Esophagus squamous epithelium (tissue), 5 donors: ENCODE data around the gene PPARG. TPM values are rescaled to one million over a fixed set of nuclear protein-coding genes. Genes with fewer than 3 reads are reported as not detected.

Experiments used
- DNase-seq: peaks from one replicate; lab custom pipeline; 2025; lab: John Stamatoyannopoulos, UW
- H3K27ac ChIP-seq, 4 donors: fragments of 200-600 bp; sonication (generic); one replicate each; pipeline ENCODE4 v1.5.1; 2016 to 2019; ENCODE audit warnings: mild to moderate bottlenecking in 1 of 4
- H3K27me3 ChIP-seq, 4 donors: fragments of 200-600 bp; sonication (generic); 1 replicate in 3 of 4; 2 replicates in 1 of 4; pipeline versions ENCODE4 v1.5.1 to v1.6.0; 2017 to 2021; ENCODE audit warnings: antibody characterized with exemption in 1 of 4
- H3K36me3 ChIP-seq, 3 donors: fragments of 200-600 bp; sonication (generic); one replicate each; pipeline ENCODE4 v1.5.1; 2016 to 2019
- H3K4me1 ChIP-seq, 3 donors: fragments of 200-600 bp; sonication (generic); one replicate each; pipeline ENCODE4 v1.5.1; 2017 to 2019
- H3K4me3 ChIP-seq, 4 donors: fragments of 200-600 bp; sonication (generic); 1 replicate in 3 of 4; 2 replicates in 1 of 4; pipeline ENCODE4 v1.5.1; 2016 to 2019; ENCODE audit warnings: mild to moderate bottlenecking in 2 of 4, moderate library complexity in 1 of 4
- H3K9me3 ChIP-seq, 3 donors: fragments of 200-600 bp; sonication (generic); one replicate each; pipeline ENCODE4 v1.5.1; 2016 to 2019
- POLR2A ChIP-seq, 4 donors: fragments of 450-650 bp; IDR thresholded peaks; one replicate each; pipeline ENCODE4 v1.6.1; 2017; ENCODE audit warnings: antibody characterized with exemption in 4 of 4, mild to moderate bottlenecking in 4 of 4, moderate library complexity in 3 of 4
- WGBS, 2 donors: methylation state at CpG; one replicate each; pipeline ENCODE4 v1.1.5; 2018; 5-methylcytosine and 5-hydroxymethylcytosine counted together
- intact Hi-C: fragments of 100-400 bp; cut with DNase I; formaldehyde crosslinking; loops from one replicate; pipeline ENCODE4 v1.15.0; 2022
- total RNA-seq, 4 donors: library from RNA; depleted of rRNA; stranded (reverse); fragments of >200 nt; gene quantifications; one replicate each; pipeline ENCODE4 v1.1.0, GENCODE V29; 2016
- TF ChIP-seq, protein P1 (sequence below), 6 experiments: fragments of 450-650 bp in 4 of 6; fragments of 200-600 bp in 2 of 6; sonication (generic) in 2 of 6; IDR thresholded peaks; one replicate each; pipeline ENCODE4 v1.5.1; 2016 to 2019; ENCODE audit warnings: antibody characterized with exemption in 6 of 6, mild to moderate bottlenecking in 4 of 6, moderate library complexity in 4 of 6
- donor health status: DM: yes; HTN: yes; CAD: no.

Gene PPARG
- total RNA-seq, 4 donors from 2014 or later = 6.3 to 13.8 (median 11.4) TPM

DNA sequence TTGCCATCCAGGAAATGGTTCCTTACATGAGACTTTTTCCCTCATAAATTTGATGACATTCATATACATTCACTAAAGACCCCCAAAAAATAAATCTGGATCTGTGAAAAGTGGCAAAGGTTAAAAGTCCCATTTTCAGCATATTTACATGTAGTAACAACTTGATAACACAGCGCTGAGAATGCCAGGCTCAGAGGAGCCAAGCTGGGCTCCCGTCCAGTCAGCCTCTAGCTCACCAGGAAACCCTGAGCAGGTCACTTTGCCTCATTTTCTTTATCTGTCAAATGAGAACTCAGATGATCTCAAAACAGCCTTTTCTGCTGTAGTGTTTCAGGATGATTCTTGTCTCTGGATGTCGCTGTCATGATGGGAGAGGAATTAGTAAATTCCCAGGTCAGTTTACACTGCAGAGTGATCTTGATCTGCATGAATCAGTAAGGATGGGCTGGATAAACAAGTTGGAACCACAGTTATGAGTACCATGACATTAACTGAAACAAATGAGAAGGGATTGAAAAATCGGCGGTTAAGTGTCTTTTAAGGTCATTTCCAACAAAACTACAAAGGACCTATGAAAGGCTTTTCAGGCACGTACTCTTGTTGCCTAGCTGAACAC is 82.8 kb downstream of the PPARG start:
- DNase-seq = no peak
- no peaks in the 10 kb centered on the region for H3K27me3 ChIP-seq
- H3K27ac ChIP-seq = peak overlapping the region in 1 of 4 donors; percentile 21
- no peaks in the 10 kb centered on the region for H3K9me3 ChIP-seq
- peaks cover 0 to 17% (median 5%) of the 10 kb centered on the region in 3 donors for H3K4me1 ChIP-seq
- H3K36me3 ChIP-seq = no peaks in the 10 kb centered on the region
- intact Hi-C loops = no loop called here
- WGBS, 2 donors = 67 to 69% methylated on average over 6 of the region's 6 CpGs
- no peak for TF ChIP-seq POLR2A (IDR thresholded peaks at IDR 0.05)
- TF ChIP-seq, protein P1, sequence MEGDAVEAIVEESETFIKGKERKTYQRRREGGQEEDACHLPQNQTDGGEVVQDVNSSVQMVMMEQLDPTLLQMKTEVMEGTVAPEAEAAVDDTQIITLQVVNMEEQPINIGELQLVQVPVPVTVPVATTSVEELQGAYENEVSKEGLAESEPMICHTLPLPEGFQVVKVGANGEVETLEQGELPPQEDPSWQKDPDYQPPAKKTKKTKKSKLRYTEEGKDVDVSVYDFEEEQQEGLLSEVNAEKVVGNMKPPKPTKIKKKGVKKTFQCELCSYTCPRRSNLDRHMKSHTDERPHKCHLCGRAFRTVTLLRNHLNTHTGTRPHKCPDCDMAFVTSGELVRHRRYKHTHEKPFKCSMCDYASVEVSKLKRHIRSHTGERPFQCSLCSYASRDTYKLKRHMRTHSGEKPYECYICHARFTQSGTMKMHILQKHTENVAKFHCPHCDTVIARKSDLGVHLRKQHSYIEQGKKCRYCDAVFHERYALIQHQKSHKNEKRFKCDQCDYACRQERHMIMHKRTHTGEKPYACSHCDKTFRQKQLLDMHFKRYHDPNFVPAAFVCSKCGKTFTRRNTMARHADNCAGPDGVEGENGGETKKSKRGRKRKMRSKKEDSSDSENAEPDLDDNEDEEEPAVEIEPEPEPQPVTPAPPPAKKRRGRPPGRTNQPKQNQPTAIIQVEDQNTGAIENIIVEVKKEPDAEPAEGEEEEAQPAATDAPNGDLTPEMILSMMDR (IDR thresholded peaks at IDR 0.05) = no peak
- H3K4me3 ChIP-seq = no peak overlapping the region

DNA sequence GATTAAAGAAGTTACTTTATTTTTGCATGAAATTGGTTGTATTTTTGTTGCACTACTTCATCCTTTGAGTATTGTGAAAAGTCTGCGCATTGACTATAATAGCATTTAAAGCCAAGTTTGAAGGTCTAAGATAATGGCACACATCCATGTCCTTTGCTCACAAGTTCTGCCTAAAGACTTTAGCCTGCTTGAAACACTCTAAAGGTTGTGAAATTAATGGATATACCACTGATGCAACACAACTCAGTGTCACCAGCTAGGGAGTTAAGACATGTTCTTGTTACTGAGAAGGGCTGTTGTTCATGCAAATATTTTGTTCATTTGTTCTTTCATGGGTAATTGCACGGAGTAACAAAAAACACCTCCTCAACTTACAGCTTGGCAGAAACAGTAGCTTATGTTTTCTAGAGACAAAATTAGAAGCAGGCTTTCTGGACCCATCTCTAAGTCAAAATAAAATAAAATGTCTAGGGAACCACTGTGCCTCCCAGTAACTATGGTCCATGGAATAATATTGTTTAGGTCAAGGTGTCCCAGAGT is 83.9 kb downstream of the PPARG start:
- intact Hi-C loops = no loop called here
- Histone ChIP-seq H3K27me3 (no peaks in the 10 kb centered on the region), H3K4me1 (peaks cover 0 to 17% (median 5%) of the 10 kb centered on the region in 3 donors), H3K27ac (no peak overlapping the region), H3K4me3 (no peak overlapping the region), H3K9me3 (no peaks in the 10 kb centered on the region), H3K36me3 (no peaks in the 10 kb centered on the region)
- whole genome bisulfite sequencing, 2 donors = 78 to 81% methylated on average over 2 of the region's 2 CpGs
- no peak for DNase-seq
- TF ChIP-seq POLR2A (IDR thresholded peaks at IDR 0.05) = no peak
- TF ChIP-seq, protein P1 (IDR thresholded peaks at IDR 0.05) = no peak

DNA sequence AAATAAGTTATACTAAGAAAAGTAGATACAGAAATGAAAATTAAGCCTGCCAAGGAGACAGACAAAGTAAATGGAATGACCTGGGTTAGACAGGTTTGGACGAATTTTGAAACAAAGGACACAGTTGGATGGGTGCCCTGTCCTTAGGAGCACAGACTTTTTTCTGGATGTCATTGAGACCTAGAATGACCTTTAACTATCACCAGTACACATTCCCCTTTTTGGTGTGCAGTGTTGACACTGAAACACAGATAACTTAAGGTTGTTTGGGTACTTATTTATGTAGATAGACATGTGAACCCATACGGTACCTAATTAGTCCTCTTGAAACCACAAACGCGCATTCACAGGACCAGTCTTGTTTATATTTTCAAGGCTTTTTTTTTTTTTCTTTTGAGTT is 86.7 kb downstream of the PPARG start:
- no peak for DNase-seq
- WGBS, 2 donors = 53% methylated on average over 4 of the region's 4 CpGs
- H3K4me3 ChIP-seq = no peak overlapping the region
- TF ChIP-seq, protein P1 (IDR thresholded peaks at IDR 0.05) = no peak
- no peak for TF ChIP-seq POLR2A (IDR thresholded peaks at IDR 0.05)
- peaks cover 0 to 17% (median 5%) of the 10 kb centered on the region in 3 donors for H3K4me1 ChIP-seq
- intact Hi-C loops = no loop called here
- no peaks in the 10 kb centered on the region for H3K27me3 ChIP-seq
- no peaks in the 10 kb centered on the region for H3K36me3 ChIP-seq
- H3K9me3 ChIP-seq = no peaks in the 10 kb centered on the region
- no peak overlapping the region for H3K27ac ChIP-seq

DNA sequence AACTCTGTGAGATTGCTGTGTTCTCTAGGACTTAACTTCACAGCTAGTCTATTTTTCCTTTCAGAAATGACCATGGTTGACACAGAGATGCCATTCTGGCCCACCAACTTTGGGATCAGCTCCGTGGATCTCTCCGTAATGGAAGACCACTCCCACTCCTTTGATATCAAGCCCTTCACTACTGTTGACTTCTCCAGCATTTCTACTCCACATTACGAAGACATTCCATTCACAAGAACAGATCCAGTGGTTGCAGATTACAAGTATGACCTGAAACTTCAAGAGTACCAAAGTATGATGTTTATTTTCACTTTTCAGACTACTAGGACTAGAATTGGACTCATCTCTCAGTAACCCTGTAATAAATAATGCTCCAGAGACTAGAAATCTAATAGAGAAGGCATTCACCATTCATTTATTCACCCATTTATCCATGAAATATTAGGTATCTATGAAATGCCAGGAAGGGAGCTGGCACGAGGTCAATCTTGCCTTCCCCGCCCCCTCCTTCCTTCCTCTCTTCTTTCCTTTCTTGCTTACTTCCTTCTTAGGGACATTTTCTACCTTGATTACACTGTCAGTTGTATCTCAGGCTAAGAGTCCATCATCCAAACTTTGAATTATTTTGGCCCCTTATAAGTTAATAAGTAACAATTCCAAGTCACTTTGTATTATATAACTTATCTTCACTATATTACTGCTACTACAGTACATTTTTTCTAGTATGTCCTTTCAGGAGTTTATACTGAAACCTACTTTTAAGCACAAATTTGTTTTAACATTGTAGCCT is 91.0 kb downstream of the PPARG start:
- Histone ChIP-seq H3K4me1 (peaks cover 0 to 8% (median 5%) of the 10 kb centered on the region in 3 donors), H3K27me3 (no peaks in the 10 kb centered on the region), H3K27ac (no peak overlapping the region), H3K36me3 (peaks cover 0 to 17% (median 0%) of the 10 kb centered on the region in 3 donors), H3K4me3 (no peak overlapping the region), H3K9me3 (no peaks in the 10 kb centered on the region)
- WGBS, 2 donors = 84 to 87% methylated on average over 5 of the region's 5 CpGs
- intact Hi-C loops = no loop called here
- TF ChIP-seq, protein P1 (IDR thresholded peaks at IDR 0.05) = no peak
- no peak for TF ChIP-seq POLR2A (IDR thresholded peaks at IDR 0.05)
- no peak for DNase-seq

DNA sequence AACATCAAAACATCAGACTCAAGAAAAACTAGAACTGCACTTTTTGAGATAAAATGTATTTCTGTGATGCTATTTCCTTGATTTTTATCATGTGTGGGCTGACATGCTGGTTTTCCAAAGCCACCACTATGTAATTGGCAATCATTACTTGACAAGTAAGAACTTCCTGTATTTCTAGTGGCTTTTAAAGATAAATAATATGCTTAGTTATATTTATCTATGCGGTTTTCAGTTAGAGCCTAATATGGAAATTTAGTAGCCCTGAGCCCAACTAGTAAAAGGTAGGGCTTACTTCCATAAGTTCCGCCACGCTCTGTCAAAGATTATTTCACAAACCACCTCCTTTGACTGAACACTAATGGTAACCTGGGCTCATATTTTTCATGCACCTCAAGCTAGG is 91.6 kb downstream of the PPARG start:
- Histone ChIP-seq H3K9me3 (no peaks in the 10 kb centered on the region), H3K27me3 (no peaks in the 10 kb centered on the region), H3K4me1 (peaks cover 0 to 4% (median 1%) of the 10 kb centered on the region in 3 donors), H3K4me3 (no peak overlapping the region), H3K36me3 (peaks cover 0 to 17% (median 0%) of the 10 kb centered on the region in 3 donors), H3K27ac (no peak overlapping the region)
- no peak for TF ChIP-seq POLR2A (IDR thresholded peaks at IDR 0.05)
- TF ChIP-seq, protein P1 (IDR thresholded peaks at IDR 0.05) = no peak
- 72 to 83% methylated on average over 3 of the region's 3 CpGs for WGBS, 2 donors
- intact Hi-C loops = no loop called here
- DNase-seq = no peak
